NB4 (cell line): Measurements from ENCODE around the gene ACP7.

Experiments
- POLR2A ChIP-seq: IDR thresholded peaks from 2 replicates; pipeline ENCODE4 v1.6.1; 2011; ENCODE audit warnings: mild to moderate bottlenecking; ENCODE audit not compliant: insufficient read length; ENCODE audit errors: extremely low read depth
- TF ChIP-seq, protein P1 (sequence below): IDR thresholded peaks from one replicate; pipeline ENCODE4 v1.5.1; 2012; ENCODE audit warnings: low read depth, low read length
- TF ChIP-seq, protein P2 (sequence below): IDR thresholded peaks from 2 replicates; pipeline ENCODE4 v1.6.1; 2011; ENCODE audit warnings: low read depth, low read length

DNA sequence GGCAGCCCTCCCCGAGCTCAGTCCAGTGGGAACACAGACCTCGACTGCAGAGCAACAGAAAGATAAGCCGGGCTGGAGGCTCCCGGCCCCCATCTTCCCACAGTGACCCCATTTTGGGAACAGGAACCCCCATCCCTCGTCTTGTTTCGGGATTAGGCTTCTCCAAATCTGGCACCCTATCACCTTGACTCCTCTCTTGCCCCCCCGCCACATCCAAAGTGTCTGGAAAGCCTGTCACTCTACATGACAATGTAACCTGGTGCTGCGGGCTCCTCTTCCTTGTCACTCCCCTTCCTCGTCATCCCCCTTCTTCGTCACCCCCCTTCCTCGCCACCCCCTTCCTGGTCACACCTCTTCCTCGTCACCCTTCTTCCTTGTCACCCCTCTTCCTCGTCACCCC is 51.5 kb downstream of the ACP7 start:
- no peak for TF ChIP-seq POLR2A
- TF ChIP-seq, protein P1, sequence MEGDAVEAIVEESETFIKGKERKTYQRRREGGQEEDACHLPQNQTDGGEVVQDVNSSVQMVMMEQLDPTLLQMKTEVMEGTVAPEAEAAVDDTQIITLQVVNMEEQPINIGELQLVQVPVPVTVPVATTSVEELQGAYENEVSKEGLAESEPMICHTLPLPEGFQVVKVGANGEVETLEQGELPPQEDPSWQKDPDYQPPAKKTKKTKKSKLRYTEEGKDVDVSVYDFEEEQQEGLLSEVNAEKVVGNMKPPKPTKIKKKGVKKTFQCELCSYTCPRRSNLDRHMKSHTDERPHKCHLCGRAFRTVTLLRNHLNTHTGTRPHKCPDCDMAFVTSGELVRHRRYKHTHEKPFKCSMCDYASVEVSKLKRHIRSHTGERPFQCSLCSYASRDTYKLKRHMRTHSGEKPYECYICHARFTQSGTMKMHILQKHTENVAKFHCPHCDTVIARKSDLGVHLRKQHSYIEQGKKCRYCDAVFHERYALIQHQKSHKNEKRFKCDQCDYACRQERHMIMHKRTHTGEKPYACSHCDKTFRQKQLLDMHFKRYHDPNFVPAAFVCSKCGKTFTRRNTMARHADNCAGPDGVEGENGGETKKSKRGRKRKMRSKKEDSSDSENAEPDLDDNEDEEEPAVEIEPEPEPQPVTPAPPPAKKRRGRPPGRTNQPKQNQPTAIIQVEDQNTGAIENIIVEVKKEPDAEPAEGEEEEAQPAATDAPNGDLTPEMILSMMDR, result no peak
- TF ChIP-seq, protein P2, sequence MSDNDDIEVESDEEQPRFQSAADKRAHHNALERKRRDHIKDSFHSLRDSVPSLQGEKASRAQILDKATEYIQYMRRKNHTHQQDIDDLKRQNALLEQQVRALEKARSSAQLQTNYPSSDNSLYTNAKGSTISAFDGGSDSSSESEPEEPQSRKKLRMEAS, result no peak
